CD14-positive monocyte (primary cell): ENCODE measurements around the gene PRSS50. TPM values are rescaled to one million over a fixed set of nuclear protein-coding genes. Genes with fewer than 3 reads are reported as not detected.

Experiments used
- DNase-seq, 3 donors: peaks; one replicate each; pipeline ENCODE4 v3.0.0-alpha.2; 2011 to 2022
- H2AFZ ChIP-seq: 2 replicates; pipeline ENCODE4 v1.6.0; 2012; ENCODE audit warnings: mild to moderate bottlenecking, low read depth, low read length, inconsistent platforms; ENCODE audit not compliant: insufficient read depth, poor library complexity, severe bottlenecking
- H3K27ac ChIP-seq, 2 donors: 1 replicate in 1 of 2; 2 replicates in 1 of 2; pipeline ENCODE4 v1.5.1; 2012 to 2013; ENCODE audit warnings: low read length in 2 of 2, control low read depth in 1 of 2, inconsistent platforms in 1 of 2, low read depth in 1 of 2, mild to moderate bottlenecking in 1 of 2
- H3K27me3 ChIP-seq, 2 donors: one replicate each; pipeline versions ENCODE4 v1.6.0 to v1.6.1; 2011 to 2013; ENCODE audit warnings: low read length in 2 of 2; ENCODE audit not compliant: control insufficient read depth in 2 of 2, insufficient read depth in 2 of 2
- H3K36me3 ChIP-seq, 2 donors: replicated peaks in 1 of 2; 1 replicate in 1 of 2; 2 replicates in 1 of 2; pipeline versions ENCODE4 v1.5.1 to v1.6.1; 2012 to 2013; ENCODE audit warnings: low read length in 2 of 2, control low read depth in 1 of 2, inconsistent platforms in 1 of 2, mild to moderate bottlenecking in 1 of 2; ENCODE audit not compliant: insufficient read depth in 2 of 2, control insufficient read depth in 1 of 2
- H3K4me1 ChIP-seq, 2 donors: 1 replicate in 1 of 2; 2 replicates in 1 of 2; pipeline versions ENCODE4 v1.5.1 to v1.6.1; 2012 to 2013; ENCODE audit warnings: low read length in 2 of 2, control low read depth in 1 of 2, inconsistent platforms in 1 of 2, mild to moderate bottlenecking in 1 of 2, moderate library complexity in 1 of 2; ENCODE audit not compliant: insufficient read depth in 2 of 2, control insufficient read depth in 1 of 2
- H3K4me2 ChIP-seq: replicated peaks from 2 replicates; pipeline ENCODE3; 2012; ENCODE audit warnings: low read length, moderate library complexity, mild to moderate bottlenecking; ENCODE audit not compliant: poor library complexity, severe bottlenecking; ENCODE audit errors: extremely low read depth
- H3K4me3 ChIP-seq, 3 experiments: fragments of 200-600 bp in 1 of 3; sonication (generic) in 1 of 3; replicated peaks in 1 of 3; 1 replicate in 2 of 3; 2 replicates in 1 of 3; pipeline ENCODE4 v1.5.1; 2011 to 2013; ENCODE audit warnings: low read length in 3 of 3, mild to moderate bottlenecking in 3 of 3, control low read depth in 2 of 3, low read depth in 2 of 3, inconsistent platforms in 1 of 3, moderate library complexity in 1 of 3
- H3K79me2 ChIP-seq: 2 replicates; pipeline ENCODE4 v1.6.0; 2012; ENCODE audit warnings: mild to moderate bottlenecking, control low read depth, inconsistent platforms, low read length, moderate library complexity; ENCODE audit not compliant: insufficient read depth
- H3K9ac ChIP-seq: 2 replicates; pipeline ENCODE4 v1.6.0; 2017; ENCODE audit warnings: low read length, mild to moderate bottlenecking; ENCODE audit not compliant: insufficient read depth, poor library complexity, severe bottlenecking
- H3K9me3 ChIP-seq, 2 donors: replicated peaks in 1 of 2; 1 replicate in 1 of 2; 2 replicates in 1 of 2; pipeline versions ENCODE4 v1.5.1 to v1.6.1; 2012 to 2013; ENCODE audit warnings: low read length in 2 of 2, control low read depth in 1 of 2; ENCODE audit not compliant: control insufficient read depth in 1 of 2, insufficient read depth in 1 of 2
- H4K20me1 ChIP-seq: 2 replicates; pipeline ENCODE4 v1.6.0; 2012; ENCODE audit warnings: mild to moderate bottlenecking, low read length, control low read depth, moderate library complexity; ENCODE audit not compliant: insufficient read depth
- H3K27ac Mint-ChIP-seq, 7 donors: one replicate each; pipeline ENCODE4 v1.8.0; 2020; ENCODE audit warnings: mild to moderate bottlenecking in 7 of 7, mixed read lengths in 7 of 7, moderate library complexity in 6 of 7, inconsistent platforms in 2 of 7
- H3K27me3 Mint-ChIP-seq, 3 donors: one replicate each; pipeline ENCODE4 v1.8.0; 2021 to 2022; ENCODE audit warnings: low read depth in 3 of 3, mild to moderate bottlenecking in 3 of 3, mixed read lengths in 3 of 3, moderate library complexity in 3 of 3, inconsistent platforms in 1 of 3
- H3K36me3 Mint-ChIP-seq, 2 donors: one replicate each; pipeline ENCODE4 v1.8.0; 2020; ENCODE audit warnings: mixed read lengths in 2 of 2, inconsistent platforms in 1 of 2, mild to moderate bottlenecking in 1 of 2
- H3K4me1 Mint-ChIP-seq: one replicate; pipeline ENCODE4 v1.8.0; 2020; ENCODE audit warnings: mild to moderate bottlenecking, mixed read lengths
- H3K4me3 Mint-ChIP-seq, 2 donors: one replicate each; pipeline ENCODE4 v1.8.0; 2020; ENCODE audit warnings: mild to moderate bottlenecking in 2 of 2, mixed read lengths in 2 of 2, moderate library complexity in 1 of 2
- H3K9me3 Mint-ChIP-seq, 7 donors: one replicate each; pipeline ENCODE4 v1.8.0; 2020 to 2022; ENCODE audit warnings: mixed read lengths in 7 of 7, mild to moderate bottlenecking in 6 of 7, moderate library complexity in 6 of 7, inconsistent platforms in 2 of 7
- CTCF ChIP-seq: fragments of 200-600 bp; IDR thresholded peaks from one replicate; pipeline ENCODE4 v1.8.0; 2022; ENCODE audit warnings: antibody characterized with exemption, mild to moderate bottlenecking
- WGBS: methylation state at CpG from one replicate; pipeline ENCODE4 v1.1.5; 2013; ENCODE audit warnings: missing lambda C conversion rate; ENCODE audit not compliant: insufficient coverage; 5-methylcytosine and 5-hydroxymethylcytosine counted together
- intact Hi-C, 2 donors: fragments of 100-400 bp; cut with micrococcal nuclease; formaldehyde crosslinking; loops; one replicate each; pipeline versions ENCODE4 v1.15.0 to v1.15.1; 2023
- polyA plus RNA-seq, 3 donors: library from polyadenylated mRNA; depleted of rRNA in 1 of 3; unstranded in 2 of 3; stranded (reverse) in 1 of 3; fragments of 300-500 nt in 2 of 3; fragments of >200 nt in 1 of 3; fragmentation: Illumina TruSeq in 2 of 3; gene quantifications; 1 replicate in 2 of 3; 2 replicates in 1 of 3; pipeline ENCODE4 v1.2.3, GENCODE V29; 2012 to 2021

Gene PRSS50
- polyA plus RNA-seq, 3 donors = not detected

GRCh38 chr3:46681856-46682540 lies 35.7 kb downstream of the PRSS50 start:
- Mint-ChIP-seq H3K4me3 (peak overlapping the region in 1 of 2 donors; percentile 46), H3K9me3 (no peaks in the 10 kb centered on the region), H3K4me1 (peaks cover 13% of the 10 kb centered on the region), H3K27me3 (peaks cover 1 to 4% (median 2%) of the 10 kb centered on the region in 3 donors), H3K36me3 (peaks cover 0 to 9% of the 10 kb centered on the region in 2 donors), H3K27ac (peak overlapping the region in 1 of 7 donors; percentile 60)
- Histone ChIP-seq H3K4me1 (peaks cover 11 to 13% of the 10 kb centered on the region in 2 donors), H3K4me2 (no peak overlapping the region), H3K79me2 (no peaks in the 10 kb centered on the region), H3K36me3 (no peaks in the 10 kb centered on the region), H3K27me3 (no peaks in the 10 kb centered on the region), H3K9me3 (no peaks in the 10 kb centered on the region), H2AFZ (no peak overlapping the region), H3K4me3 (no peak overlapping the region), H3K27ac (no peak overlapping the region), H3K9ac (no peak overlapping the region), H4K20me1 (no peaks in the 10 kb centered on the region)
- intact Hi-C loops = no loop called here
- peak; percentile 13 to 39 (median 20) for DNase-seq
- WGBS = 43% methylated on average over 11 of the region's 13 CpGs
- TF ChIP-seq CTCF = no peak

- WGBS = 100% methylated on average over 5 of the region's 10 CpGs
- Mint-ChIP-seq H3K4me3 (no peak overlapping the region), H3K27ac (no peak overlapping the region), H3K36me3 (peaks cover 0 to 9% of the 10 kb centered on the region in 2 donors), H3K4me1 (peaks cover 14% of the 10 kb centered on the region), H3K9me3 (no peaks in the 10 kb centered on the region), H3K27me3 (peaks cover 1 to 4% (median 2%) of the 10 kb centered on the region in 3 donors)
- Histone ChIP-seq H3K36me3 (no peaks in the 10 kb centered on the region), H2AFZ (no peak overlapping the region), H3K27me3 (no peaks in the 10 kb centered on the region), H3K4me2 (no peak overlapping the region), H3K4me1 (peaks cover 11 to 13% of the 10 kb centered on the region in 2 donors), H3K4me3 (no peak overlapping the region), H3K27ac (no peak overlapping the region), H3K79me2 (no peaks in the 10 kb centered on the region), H3K9ac (no peak overlapping the region), H3K9me3 (no peaks in the 10 kb centered on the region), H4K20me1 (no peaks in the 10 kb centered on the region)
- no peak for TF ChIP-seq CTCF
- intact Hi-C loops = no loop called here
- DNase-seq = no peak
Measured at GRCh38 chr3:46681387-46681786, 36.3 kb downstream of the PRSS50 start.
